HepG2 (cell line): ENCODE measurements around the gene MB. TPM values are rescaled to one million over a fixed set of nuclear protein-coding genes. Genes with fewer than 3 reads are reported as not detected.

Experiments
- ATAC-seq: fragments of 200-7000 bp; cut with Tn5 transposase; 3 replicates; pipeline ENCODE4 v1.9.1; 2020; ENCODE audit warnings: mild to moderate bottlenecking, moderate library complexity
- BruUV-seq: library from RNA; stranded (reverse); fragments of 400-500 nt; replicated peaks from 2 replicates; lab custom pipeline; 2021; lab: Mats Ljungman, UMichigan
- CTCF ChIA-PET: fragments of 300-600 bp; formaldehyde crosslinking; extraction: SDS; loops from one replicate; lab custom pipeline; 2021; ENCODE audit warnings: low total read pairs, inconsistent platforms, low intra/inter-chr PET ratio; lab: Yijun Ruan, JAX
- POLR2A ChIA-PET: fragments of 350-600 bp; sonication (Branson Sonifier 250); formaldehyde crosslinking; loops from one replicate; lab custom pipeline; 2020; ENCODE audit warnings: antibody characterized with exemption, inconsistent platforms; lab: Yijun Ruan, JAX
- DNase-seq: peaks from one replicate; pipeline ENCODE4 v3.0.0-alpha.2; 2015; ENCODE audit warnings: low spot score
- FAIRE-seq: peaks from 3 replicates; lab custom pipeline; 2011; peaks lifted over from hg19 to GRCh38; lab: Jason Lieb, UNC
- H2AFZ ChIP-seq: one replicate; pipeline ENCODE4 v1.6.1; 2011; ENCODE audit warnings: low read length, inconsistent platforms
- H3K27ac ChIP-seq: fragments of 300-600 bp; 3 replicates; pipeline ENCODE4 v1.8.0; 2011; ENCODE audit warnings: mixed run types, mild to moderate bottlenecking, mixed read lengths, low read length, inconsistent platforms; ENCODE audit not compliant: insufficient read depth; ENCODE audit errors: extremely low read length
- H3K27me3 ChIP-seq, 2 experiments: fragments of 200-600 bp in 1 of 2; 2 replicates in 1 of 2; 3 replicates in 1 of 2; pipeline versions ENCODE4 v1.6.0 to v1.8.0; 2011; ENCODE audit warnings: low read length in 2 of 2, mild to moderate bottlenecking in 2 of 2, moderate library complexity in 2 of 2, inconsistent platforms in 1 of 2; ENCODE audit not compliant: insufficient read depth in 2 of 2, control insufficient read depth in 1 of 2
- H3K36me3 ChIP-seq, 2 experiments: fragments of 200-600 bp in 1 of 2; replicated peaks in 1 of 2; 2 replicates in 1 of 2; 3 replicates in 1 of 2; pipeline versions ENCODE4 v1.5.1 to v1.8.0; 2011; ENCODE audit warnings: low read length in 2 of 2, inconsistent platforms in 1 of 2; ENCODE audit not compliant: insufficient read depth in 2 of 2, control insufficient read depth in 1 of 2
- H3K4me1 ChIP-seq: 2 replicates; pipeline ENCODE4 v1.5.1; 2012; ENCODE audit warnings: low read length, inconsistent platforms; ENCODE audit not compliant: insufficient read depth
- H3K4me2 ChIP-seq: 2 replicates; pipeline ENCODE4 v1.6.0; 2011; ENCODE audit warnings: low read depth, low read length, inconsistent platforms
- H3K4me3 ChIP-seq, 3 experiments: fragments of 200-600 bp in 1 of 3; sonication (generic), shearing (Covaris generic) in 1 of 3; replicated peaks in 1 of 3; 2 replicates each; pipeline ENCODE4 v1.5.1; 2011 to 2016; ENCODE audit warnings: low read length in 3 of 3, inconsistent platforms in 2 of 3, low read depth in 2 of 3, mild to moderate bottlenecking in 2 of 3, control low read depth in 1 of 3, mixed read lengths in 1 of 3; ENCODE audit not compliant: insufficient read depth in 1 of 3
- H3K79me2 ChIP-seq: one replicate; pipeline ENCODE4 v1.6.1; 2011; ENCODE audit warnings: low read length, inconsistent platforms; ENCODE audit not compliant: insufficient read depth
- H3K9ac ChIP-seq: 2 replicates; pipeline ENCODE4 v1.6.0; 2011; ENCODE audit warnings: mild to moderate bottlenecking, low read depth, low read length, inconsistent platforms; ENCODE audit not compliant: insufficient read depth
- H3K9me3 ChIP-seq: 2 replicates; pipeline ENCODE4 v1.5.1; 2012; ENCODE audit warnings: mild to moderate bottlenecking, low read length
- H4K20me1 ChIP-seq: 2 replicates; pipeline ENCODE4 v1.6.0; 2011; ENCODE audit warnings: inconsistent platforms, mild to moderate bottlenecking, low read length, moderate library complexity; ENCODE audit not compliant: insufficient read depth
- ZNF280D ChIP-seq: sonication (generic); formaldehyde crosslinking; IDR thresholded peaks from 2 replicates; pipeline ENCODE4 v1.5.1; 2020; ENCODE audit warnings: mild to moderate bottlenecking, missing genetic modification reagents
- ZNF576 ChIP-seq: sonication (generic); formaldehyde crosslinking; IDR thresholded peaks from 2 replicates; pipeline ENCODE4 v1.4.0; 2020; ENCODE audit warnings: mild to moderate bottlenecking, missing genetic modification reagents
- ZNF629 ChIP-seq: sonication (generic); formaldehyde crosslinking; conservative IDR thresholded peaks from 2 replicates; pipeline ENCODE4 v1.5.0; 2020; ENCODE audit warnings: missing genetic modification reagents
- ZNF720 ChIP-seq: sonication (generic); formaldehyde crosslinking; IDR thresholded peaks from 2 replicates; pipeline ENCODE4 v1.4.0; 2020; ENCODE audit warnings: missing genetic modification reagents
- WGBS: methylation state at CpG from one replicate; pipeline ENCODE4 v1.1.6; 2017; ENCODE audit warnings: low lambda C conversion rate; 5-methylcytosine and 5-hydroxymethylcytosine counted together
- in situ Hi-C: cut with HindIII; loops from 2 replicates; pipeline ENCODE4 v1.10.0; 2017; ENCODE audit warnings: low pct_unique_long_range_greater_than_20kb; ENCODE audit not compliant: extremely low pct_ligation_motif_present
- intact Hi-C: fragments of 100-400 bp; cut with micrococcal nuclease; formaldehyde crosslinking; loops from one replicate; pipeline ENCODE4 v1.10.0; 2022; ENCODE audit not compliant: unreplicated experiment
- polyA plus RNA-seq, 8 experiments: library from polyadenylated mRNA; depleted of rRNA in 3 of 8; stranded (reverse) in 7 of 8; unstranded in 1 of 8; fragments of >200 nt; fragmentation: Illumina TruSeq in 4 of 8; extraction: Trizol in 4 of 8; gene quantifications; 2 replicates each; pipeline versions ENCODE4 v1.2.1 to v1.2.3, GENCODE V29; 2011 to 2016; ENCODE audit warnings: low read depth in 4 of 8, missing spikeins in 1 of 8, mixed read lengths in 1 of 8; ENCODE audit not compliant: insufficient read depth in 1 of 8
- total RNA-seq, 5 experiments: library from RNA; depleted of rRNA; stranded (reverse); fragments of >200 nt; fragmentation: Illumina TruSeq; extraction: Trizol; gene quantifications; 2 replicates each; pipeline ENCODE4 v1.2.3, GENCODE V29; 2016; ENCODE audit warnings: low read depth in 1 of 5

Gene MB
- total and polyA plus RNA-seq, 2 of the 13 experiments (the other 11 are each of a cell fraction or from before 2014, with no cell fraction given), result 0.07 TPM; not detected in 1

GRCh38 chr22:35577799-35578659, 39.1 kb downstream of the MB start (continued):
- TF ChIP-seq ZNF280D (CRISPR knock-in tag), result no peak
- TF ChIP-seq, all 625 proteins: peak for 0

- no TSS peak for BruUV-seq
- intact Hi-C loops, result no loop called here
- ChIA-PET POLR2A (no interaction called here), CTCF (no interaction called here)
- Histone ChIP-seq H4K20me1 (no peaks in the 10 kb centered on the region), H3K4me1 (no peaks in the 10 kb centered on the region), H3K9me3 (no peaks in the 10 kb centered on the region), H3K4me2 (no peak overlapping the region), H3K79me2 (no peaks in the 10 kb centered on the region), H3K36me3 (no peaks in the 10 kb centered on the region), H3K9ac (no peak overlapping the region), H3K27me3 (peaks cover 0 to 10% of the 10 kb centered on the region in 2 experiments; a peak in 2 of 5 replicates), H3K4me3 (no peak overlapping the region), H3K27ac (no peak overlapping the region), H2AFZ (no peak overlapping the region)
- no peak for DNase-seq
- TF ChIP-seq ZNF629 (CRISPR knock-in tag), result peak; percentile 34; the same call in 1 of the 2 replicates
- TF ChIP-seq ZNF720 (CRISPR knock-in tag), result no peak
- no peak for TF ChIP-seq ZNF576 (CRISPR knock-in tag)
- FAIRE-seq, result no peak
- in situ Hi-C loops, result no loop called here
- no peak for ATAC-seq
- WGBS, result 36% methylated on average over 7 of the region's 8 CpGs
Observed at GRCh38 chr22:35576671-35577070, 40.5 kb downstream of the MB start.
